ENCODE data around the gene IL4I1. TPM values are rescaled to one million over a fixed set of nuclear protein-coding genes. Genes with fewer than 3 reads are reported as not detected.
A peak's percentile ranks its signal among the peaks of the same experiment; 100 is the strongest.

Gene IL4I1
- total and polyA plus RNA-seq, 2 donors (not counting 1 experiment from before 2014, with no cell fraction given): 0.48 to 3.1 TPM

DNA sequence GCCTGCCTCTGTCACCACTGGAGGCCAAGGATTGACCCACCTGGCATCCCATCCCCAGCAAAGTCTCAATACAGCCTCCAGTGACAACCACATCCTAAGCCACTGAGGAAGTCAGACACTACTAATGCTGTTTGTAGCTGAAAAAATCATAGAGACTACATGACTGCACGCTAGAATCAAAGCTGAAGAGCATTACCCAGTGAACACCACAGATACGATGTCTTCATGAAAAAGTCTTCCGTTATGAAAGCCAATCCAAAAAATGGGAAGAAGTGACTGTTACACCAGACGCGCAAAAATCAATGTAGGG, 43.8 kb upstream of the IL4I1 start:
- no peak for DNase-seq
- peaks cover 34% of the 10 kb centered on the region for H3K27me3 Mint-ChIP-seq
- peaks cover 5% of the 10 kb centered on the region for H3K4me1 Mint-ChIP-seq
- Histone ChIP-seq H4K20me1 (ENCODE audit: control insufficient read depth, insufficient read depth, low read length, poor library complexity, severe bottlenecking) (no peaks in the 10 kb centered on the region), H3K27ac (ENCODE audit: low read length in 2 of 2) (no peak overlapping the region), H3K79me2 (ENCODE audit: control insufficient read depth, insufficient read depth, low read length) (no peaks in the 10 kb centered on the region), H3K4me1 (ENCODE audit: control insufficient read depth in 2 of 2, insufficient read depth in 2 of 2, low read length in 2 of 2) (peaks cover 5 to 8% of the 10 kb centered on the region in 2 donors), H3K27me3 (replicated peaks in 1 of 4; ENCODE audit: control extremely low read depth in 1 of 4, control insufficient read depth in 3 of 4, insufficient read depth in 4 of 4, low read length in 3 of 4) (no peaks in the 10 kb centered on the region), H3K4me2 (replicated peaks; ENCODE audit: low read depth, low read length, poor library complexity, severe bottlenecking) (no peak overlapping the region), H3K4me3 (ENCODE audit: control extremely low read depth in 1 of 5, extremely low read depth in 1 of 5, insufficient read depth in 1 of 5, low read depth in 2 of 5, low read length in 4 of 5) (no peak overlapping the region), H2AFZ (ENCODE audit: insufficient read depth, low read depth, low read length, poor library complexity, severe bottlenecking) (no peak overlapping the region), H3K9me3 (ENCODE audit: control extremely low read depth in 1 of 3, control insufficient read depth in 2 of 3, insufficient read depth in 1 of 3, low read length in 2 of 3) (no peaks in the 10 kb centered on the region), H3K9ac (ENCODE audit: low read length) (no peak overlapping the region), H3K36me3 (replicated peaks in 1 of 2; ENCODE audit: control extremely low read depth in 1 of 2, control insufficient read depth in 1 of 2, extremely low read depth in 1 of 2, insufficient read depth in 2 of 2, low read length in 1 of 2) (no peaks in the 10 kb centered on the region)
- H3K9me3 Mint-ChIP-seq (ENCODE audit: insufficient read depth): no peaks in the 10 kb centered on the region
- intact Hi-C loops (cut with micrococcal nuclease): no loop called here
- H3K4me3 Mint-ChIP-seq: no peak overlapping the region
- TF ChIP-seq EZH2 (IDR thresholded peaks at IDR 0.05; ENCODE audit: borderline replicate concordance, insufficient read depth, low read depth, low read length, poor library complexity, severe bottlenecking): no peak
- TF ChIP-seq, protein P1, sequence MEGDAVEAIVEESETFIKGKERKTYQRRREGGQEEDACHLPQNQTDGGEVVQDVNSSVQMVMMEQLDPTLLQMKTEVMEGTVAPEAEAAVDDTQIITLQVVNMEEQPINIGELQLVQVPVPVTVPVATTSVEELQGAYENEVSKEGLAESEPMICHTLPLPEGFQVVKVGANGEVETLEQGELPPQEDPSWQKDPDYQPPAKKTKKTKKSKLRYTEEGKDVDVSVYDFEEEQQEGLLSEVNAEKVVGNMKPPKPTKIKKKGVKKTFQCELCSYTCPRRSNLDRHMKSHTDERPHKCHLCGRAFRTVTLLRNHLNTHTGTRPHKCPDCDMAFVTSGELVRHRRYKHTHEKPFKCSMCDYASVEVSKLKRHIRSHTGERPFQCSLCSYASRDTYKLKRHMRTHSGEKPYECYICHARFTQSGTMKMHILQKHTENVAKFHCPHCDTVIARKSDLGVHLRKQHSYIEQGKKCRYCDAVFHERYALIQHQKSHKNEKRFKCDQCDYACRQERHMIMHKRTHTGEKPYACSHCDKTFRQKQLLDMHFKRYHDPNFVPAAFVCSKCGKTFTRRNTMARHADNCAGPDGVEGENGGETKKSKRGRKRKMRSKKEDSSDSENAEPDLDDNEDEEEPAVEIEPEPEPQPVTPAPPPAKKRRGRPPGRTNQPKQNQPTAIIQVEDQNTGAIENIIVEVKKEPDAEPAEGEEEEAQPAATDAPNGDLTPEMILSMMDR (IDR thresholded peaks at IDR 0.05): no peak
- POLR2A ChIA-PET: no interaction called here
- no peak overlapping the region for H3K27ac Mint-ChIP-seq
- CTCF ChIA-PET: interaction anchor here (0.9 kb wide), 1 partner anchor 44 kb away, joined by 3 read pairs; no protein-coding TSS in a partner anchor
- ATAC-seq (ENCODE audit: low read depth): no peak
- 96% methylated on average over 5 of the region's 5 CpGs for WGBS (ENCODE audit: insufficient coverage)

DNA sequence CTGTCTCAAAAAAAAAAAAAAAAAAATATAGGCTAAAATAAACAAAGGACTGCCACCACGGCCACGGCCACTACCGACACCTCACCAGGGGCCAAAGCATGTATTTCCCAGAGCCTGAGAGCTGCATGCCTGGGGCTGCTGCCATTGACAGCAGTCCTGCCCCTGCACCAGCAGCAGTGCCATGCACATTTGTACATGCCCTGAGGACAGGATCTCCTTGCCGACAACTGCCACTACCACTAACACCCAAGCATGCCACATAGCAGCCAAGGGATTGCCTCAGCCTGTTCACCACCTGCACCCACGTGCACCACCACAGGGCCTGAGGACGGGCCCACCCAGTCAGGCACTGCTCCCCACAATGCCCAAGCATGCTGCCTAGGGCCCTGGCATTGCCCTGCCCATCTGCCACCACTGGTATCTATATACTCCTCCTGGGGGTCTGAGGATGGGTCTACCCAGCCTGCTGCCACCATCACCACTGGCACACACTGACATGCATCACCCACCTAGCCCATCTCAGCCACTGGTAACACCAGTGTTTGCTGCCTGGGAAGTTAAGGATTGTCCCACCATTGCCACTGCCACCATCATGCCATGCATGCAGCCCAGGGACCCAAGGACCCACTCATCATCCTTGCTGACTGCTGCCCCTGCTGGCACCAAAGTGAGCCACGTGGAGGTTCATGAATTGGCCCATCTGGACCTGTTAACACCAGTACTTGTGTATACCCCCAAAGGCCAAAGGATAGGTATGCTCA, 43.2 kb upstream of the IL4I1 start:
- H3K27me3 ChIP-seq (replicated peaks in 1 of 4; ENCODE audit: control extremely low read depth in 1 of 4, control insufficient read depth in 3 of 4, insufficient read depth in 4 of 4, low read length in 3 of 4): no peaks in the 10 kb centered on the region
- no peak for DNase-seq
- H3K27ac Mint-ChIP-seq: peak overlapping the region; percentile 32
- no peaks in the 10 kb centered on the region for H3K9me3 ChIP-seq (ENCODE audit: control extremely low read depth in 1 of 3, control insufficient read depth in 2 of 3, insufficient read depth in 1 of 3, low read length in 2 of 3)
- WGBS (ENCODE audit: insufficient coverage): 81% methylated on average over 7 of the region's 7 CpGs
- no peaks in the 10 kb centered on the region for H3K79me2 ChIP-seq (ENCODE audit: control insufficient read depth, insufficient read depth, low read length)
- H2AFZ ChIP-seq (ENCODE audit: insufficient read depth, low read depth, low read length, poor library complexity, severe bottlenecking): no peak overlapping the region
- H3K4me3 ChIP-seq (ENCODE audit: control extremely low read depth in 1 of 5, extremely low read depth in 1 of 5, insufficient read depth in 1 of 5, low read depth in 2 of 5, low read length in 4 of 5): no peak overlapping the region
- H3K9ac ChIP-seq (ENCODE audit: low read length): no peak overlapping the region
- no peak for ATAC-seq (ENCODE audit: low read depth)
- H4K20me1 ChIP-seq (ENCODE audit: control insufficient read depth, insufficient read depth, low read length, poor library complexity, severe bottlenecking): no peaks in the 10 kb centered on the region
- no peaks in the 10 kb centered on the region for H3K9me3 Mint-ChIP-seq (ENCODE audit: insufficient read depth)
- peaks cover 5 to 8% of the 10 kb centered on the region in 2 donors for H3K4me1 ChIP-seq (ENCODE audit: control insufficient read depth in 2 of 2, insufficient read depth in 2 of 2, low read length in 2 of 2)
- TF ChIP-seq, protein P1 (IDR thresholded peaks at IDR 0.05): no peak
- no peak for TF ChIP-seq EZH2 (IDR thresholded peaks at IDR 0.05; ENCODE audit: borderline replicate concordance, insufficient read depth, low read depth, low read length, poor library complexity, severe bottlenecking)
- no peak overlapping the region for H3K4me2 ChIP-seq (replicated peaks; ENCODE audit: low read depth, low read length, poor library complexity, severe bottlenecking)
- H3K4me1 Mint-ChIP-seq: peaks cover 5% of the 10 kb centered on the region
- peaks cover 30% of the 10 kb centered on the region for H3K27me3 Mint-ChIP-seq
- no peaks in the 10 kb centered on the region for H3K36me3 ChIP-seq (replicated peaks in 1 of 2; ENCODE audit: control extremely low read depth in 1 of 2, control insufficient read depth in 1 of 2, extremely low read depth in 1 of 2, insufficient read depth in 2 of 2, low read length in 1 of 2)
- intact Hi-C loops (cut with micrococcal nuclease): loop anchor here (5.0 kb wide), 1 partner anchor 842 kb away; no protein-coding TSS in a partner anchor
- CTCF ChIA-PET: interaction anchor here (0.6 to 3.4 kb wide), 5 partner anchors 11 to 196 kb away, joined by 3 to 20 read pairs (median 3); partner anchors contain the start of genes ATF5 and NUP62
- POLR2A ChIA-PET: no interaction called here
- no peak overlapping the region for H3K27ac ChIP-seq (ENCODE audit: low read length in 2 of 2)
- no peak overlapping the region for H3K4me3 Mint-ChIP-seq

Data from B cell (primary cell).